GM10847 (cell line): Measurements from ENCODE around the gene VPS13C.

ENCODE experiments used
- POLR2A ChIP-seq: IDR thresholded peaks from 2 replicates; pipeline ENCODE4 v1.6.1; 2011; ENCODE audit not compliant: insufficient read length; ENCODE audit errors: extremely low read depth

Gene VPS13C

GRCh38 chr15:62085740-62086139, 25.5 kb upstream of the VPS13C start:
- no peak for TF ChIP-seq POLR2A

GRCh38 chr15:62083194-62084154, 23.2 kb upstream of the VPS13C start:
- TF ChIP-seq POLR2A, result no peak

- TF ChIP-seq POLR2A, result no peak
Observed at GRCh38 chr15:62079594-62079993, 19.3 kb upstream of the VPS13C start.

- TF ChIP-seq POLR2A, result no peak
Observed at GRCh38 chr15:62075595-62076277, 15.5 kb upstream of the VPS13C start.

- TF ChIP-seq POLR2A, result no peak
Observed at GRCh38 chr15:62071711-62072308, 11.6 kb upstream of the VPS13C start.

GRCh38 chr15:62069551-62069950, 9.3 kb upstream of the VPS13C start:
- no peak for TF ChIP-seq POLR2A

- TF ChIP-seq POLR2A, result no peak
Observed at GRCh38 chr15:62068810-62069167, 8.5 kb upstream of the VPS13C start.

- no peak for TF ChIP-seq POLR2A
Observed at GRCh38 chr15:62068071-62068809, 8.0 kb upstream of the VPS13C start.

GRCh38 chr15:62067448-62068044, 7.3 kb upstream of the VPS13C start:
- no peak for TF ChIP-seq POLR2A

GRCh38 chr15:62066663-62067447, 6.6 kb upstream of the VPS13C start, which contains the start of gene C2CD4A:
Gene C2CD4A (plus strand): TSS chr15:62066977. CDS start chr15:62067614, 637 bp downstream.
- no peak for TF ChIP-seq POLR2A

GRCh38 chr15:62063825-62064635, 3.8 kb upstream of the VPS13C start:
- no peak for TF ChIP-seq POLR2A

GRCh38 chr15:62060896-62061280, 641 bp upstream of the VPS13C start:
- no peak for TF ChIP-seq POLR2A

- no peak for TF ChIP-seq POLR2A
Observed at GRCh38 chr15:62059816-62060112, 483 bp downstream of the VPS13C start.
